ENCODE results near the gene SNX18.

The SNX18 gene

DNA sequence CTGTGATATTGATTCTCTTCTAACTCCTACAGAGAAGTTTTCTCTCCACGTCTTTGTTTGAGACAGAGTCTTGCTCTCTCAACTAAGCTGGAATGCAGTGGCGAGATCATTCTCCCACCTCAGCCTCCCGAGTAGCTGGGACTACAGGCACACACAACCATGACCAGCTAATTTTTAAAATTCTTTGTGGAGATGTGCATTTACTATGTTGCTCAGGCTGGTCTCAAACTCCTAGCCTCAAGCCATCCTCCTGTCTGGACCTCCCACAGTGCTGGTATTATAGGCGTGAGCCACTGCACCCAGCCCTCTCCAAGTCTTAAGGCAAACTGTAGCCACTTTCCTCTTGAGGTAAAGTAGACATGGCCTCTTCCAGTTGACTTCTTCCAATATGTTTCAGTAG is 72.2 kb downstream of the SNX18 start:
- DNase-seq = no peak

DNA sequence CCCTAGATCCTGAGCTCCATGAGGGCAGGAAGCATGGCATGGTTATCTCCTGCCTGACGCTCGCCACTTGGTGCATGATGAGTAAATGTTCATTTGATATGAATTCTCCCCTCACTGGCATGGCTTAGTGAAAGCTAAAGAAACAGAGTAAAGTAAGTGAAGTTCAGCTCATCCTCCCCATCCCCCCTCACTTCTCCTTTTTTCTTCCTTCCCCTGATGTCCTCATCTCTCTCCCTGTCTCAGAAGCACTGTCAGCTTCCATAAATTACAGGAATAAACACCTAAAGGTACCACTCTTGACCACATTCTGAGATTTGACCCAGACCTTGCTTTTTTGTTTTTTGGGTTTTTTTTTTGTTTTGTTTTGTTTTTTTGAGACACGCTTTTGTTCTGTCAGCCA is 73.3 kb downstream of the SNX18 start:
- DNase-seq = no peak

DNA sequence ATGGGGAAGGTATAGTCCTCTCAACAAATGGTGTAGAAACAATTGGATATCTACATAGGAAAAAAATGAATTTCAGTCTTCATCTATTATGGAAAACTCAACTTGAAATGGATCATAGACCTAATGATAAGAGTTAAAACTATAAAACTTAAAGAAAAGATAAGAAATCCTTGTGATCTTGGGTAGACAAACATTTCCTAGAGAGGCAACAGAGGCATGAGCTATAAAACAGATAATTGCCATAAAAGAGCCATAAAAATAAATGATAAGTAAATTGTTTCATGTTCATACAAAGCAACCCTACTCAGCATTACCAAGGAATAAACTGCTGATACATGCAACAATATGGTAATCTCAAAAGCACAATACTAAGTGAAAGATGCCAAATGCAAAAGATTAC is 76.2 kb downstream of the SNX18 start:
- no peak for DNase-seq

GRCh38 chr5:54594181-54594580 is 76.6 kb downstream of the SNX18 start:
- no peak for DNase-seq

GRCh38 chr5:54595721-54596120 is 78.2 kb downstream of the SNX18 start:
- DNase-seq = no peak

Data from NCI-H1417 (cell line).